ENCODE data around the gene DLG5.

DLG5 gene

GRCh38 chr10:77892021-77892739 lies 34.4 kb downstream of the DLG5 start:
- DNase-seq (ENCODE audit: low read depth in 2 of 2) = no peak

DNA sequence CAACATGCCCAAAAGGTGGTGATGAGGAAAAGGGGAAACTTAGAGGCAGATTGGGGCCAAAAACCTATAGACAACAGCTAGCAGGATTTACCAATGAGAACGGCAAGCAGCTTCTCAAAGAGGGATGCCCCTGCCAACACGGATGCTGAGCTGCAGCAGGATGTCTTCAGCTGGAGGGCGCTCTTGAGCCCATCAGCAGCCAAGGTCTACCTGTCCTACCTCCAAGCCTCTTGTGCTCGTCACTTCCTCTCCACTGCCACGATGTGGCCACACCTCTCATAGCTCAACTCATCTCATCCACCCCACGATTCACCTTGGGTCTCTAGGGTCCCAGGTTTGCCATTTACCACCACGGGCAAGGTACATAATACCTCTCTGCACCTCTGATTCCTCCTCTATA lies 36.5 kb downstream of the DLG5 start:
- DNase-seq (ENCODE audit: low read depth in 2 of 2) = no peak

GRCh38 chr10:77889277-77889903 lies 37.2 kb downstream of the DLG5 start:
- no peak for DNase-seq (ENCODE audit: low read depth in 2 of 2)

DNA sequence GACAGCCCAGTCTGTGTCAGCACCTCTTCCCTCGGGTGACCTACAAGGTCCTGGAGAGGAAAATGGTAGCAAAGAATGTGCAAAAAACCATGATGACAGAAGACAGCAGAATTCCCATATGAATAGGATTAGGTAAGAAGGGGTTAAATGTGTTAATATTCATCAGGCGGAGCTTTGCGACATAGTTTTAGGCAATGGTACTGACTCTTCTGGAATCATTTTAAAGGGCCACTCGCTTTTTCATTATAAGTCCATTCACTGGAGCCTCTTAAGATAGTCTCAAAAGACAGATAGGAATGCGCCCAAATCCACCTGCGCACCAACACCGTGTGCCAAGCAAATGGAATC lies 38.2 kb downstream of the DLG5 start:
- DNase-seq (ENCODE audit: low read depth in 2 of 2) = no peak

- no peak for DNase-seq (ENCODE audit: low read depth in 2 of 2)
Measured at GRCh38 chr10:77887631-77888355, 38.8 kb downstream of the DLG5 start.

- DNase-seq (ENCODE audit: low read depth in 2 of 2) = no peak
Measured at GRCh38 chr10:77886795-77887355, 39.7 kb downstream of the DLG5 start.

DNA sequence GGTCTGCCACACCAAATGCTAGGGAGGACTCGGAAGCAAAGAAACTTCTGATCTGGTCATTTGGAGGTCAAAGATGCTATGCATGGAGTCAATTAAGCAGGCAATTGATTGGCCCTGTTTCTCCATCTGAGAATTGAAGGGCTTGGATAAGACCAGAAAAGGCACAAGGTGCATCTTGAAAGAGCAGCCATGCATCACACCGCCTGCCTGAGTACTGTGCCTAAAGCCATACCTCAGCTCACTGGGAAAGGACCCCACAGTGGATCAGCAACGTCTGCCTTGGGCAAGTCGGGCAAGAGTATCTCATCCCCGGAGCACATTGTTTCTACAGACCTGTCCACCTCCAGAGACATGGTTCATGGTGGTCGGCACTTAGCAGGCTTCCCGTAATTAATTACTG lies 42.4 kb downstream of the DLG5 start:
- DNase-seq (ENCODE audit: low read depth in 2 of 2) = no peak

- DNase-seq (ENCODE audit: low read depth in 2 of 2) = no peak
Measured at GRCh38 chr10:77881636-77882035, 44.9 kb downstream of the DLG5 start.

DNA sequence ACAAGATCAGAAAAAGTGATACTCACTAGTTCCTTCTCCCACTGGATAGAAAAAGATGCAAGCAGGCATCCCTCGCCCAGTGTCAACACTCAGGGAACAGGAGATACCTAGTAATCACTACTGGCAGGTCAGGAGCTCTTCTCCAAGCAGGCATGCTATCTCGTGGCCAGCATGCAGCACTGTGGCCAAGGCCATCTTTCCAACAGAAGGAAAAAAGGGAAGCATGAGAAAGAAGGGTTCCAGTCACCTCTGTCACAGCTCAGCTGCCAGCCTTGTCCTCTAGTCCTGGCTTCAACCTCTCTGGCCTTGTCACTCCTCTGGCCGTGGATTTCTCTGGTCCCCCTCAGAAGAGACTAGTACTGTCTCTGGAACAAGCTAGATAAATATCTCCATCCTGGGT lies 45.3 kb downstream of the DLG5 start:
- DNase-seq (ENCODE audit: low read depth in 2 of 2) = no peak

DNA sequence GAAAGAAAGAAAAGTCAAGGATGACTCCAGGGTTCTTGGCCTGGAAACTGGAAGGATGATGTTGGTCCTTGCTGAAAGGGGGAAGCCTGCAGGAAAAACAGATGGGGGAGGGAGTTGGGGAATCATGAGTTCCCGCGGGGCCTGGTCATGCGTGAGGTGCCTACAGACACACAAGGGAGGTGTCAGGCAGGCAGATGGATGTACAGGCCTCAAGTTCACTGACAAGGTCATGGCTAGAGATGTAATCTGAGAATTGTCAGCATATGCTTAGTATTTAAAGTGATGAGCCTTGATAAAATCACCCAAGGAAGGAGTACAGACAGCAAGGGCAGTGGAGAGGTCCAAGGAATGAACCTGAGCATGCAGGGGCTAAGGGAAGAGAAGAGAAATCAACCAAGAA lies 46.8 kb downstream of the DLG5 start:
- DNase-seq (ENCODE audit: low read depth in 2 of 2) = no peak

DNA sequence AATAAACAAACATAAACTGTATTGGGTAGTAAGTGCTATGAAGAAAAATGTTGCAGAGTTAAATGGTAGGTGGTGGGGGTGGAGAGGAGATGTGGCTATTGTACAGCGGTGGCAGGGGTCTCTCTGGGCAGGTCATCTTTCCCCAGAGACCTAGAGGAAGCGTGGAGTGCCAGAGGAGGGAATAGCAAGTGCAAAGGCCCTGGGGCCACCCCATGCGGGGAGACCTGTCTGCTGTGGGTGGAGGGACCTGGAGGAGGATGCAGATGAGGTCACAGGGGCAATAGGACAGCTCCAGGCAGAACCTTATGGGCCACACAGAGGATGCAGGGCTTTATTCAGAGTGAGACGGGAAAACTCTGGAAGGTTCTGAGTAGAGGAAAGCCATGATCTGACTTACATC lies 47.5 kb downstream of the DLG5 start:
- DNase-seq (ENCODE audit: low read depth in 2 of 2) = no peak

- DNase-seq (ENCODE audit: low read depth in 2 of 2) = peak in 1 of 2 donors; percentile 24
Measured at GRCh38 chr10:77877441-77878344, 48.9 kb downstream of the DLG5 start.

GRCh38 chr10:77875730-77876129 lies 50.8 kb downstream of the DLG5 start:
- no peak for DNase-seq (ENCODE audit: low read depth in 2 of 2)

- no peak for DNase-seq (ENCODE audit: low read depth in 2 of 2)
Measured at GRCh38 chr10:77874872-77875271, 51.7 kb downstream of the DLG5 start.

GRCh38 chr10:77873536-77874380 lies 52.8 kb downstream of the DLG5 start:
- DNase-seq (ENCODE audit: low read depth in 2 of 2) = peak; percentile 47

- DNase-seq (ENCODE audit: low read depth in 2 of 2) = no peak
Measured at GRCh38 chr10:77872947-77873535, 53.5 kb downstream of the DLG5 start.

- DNase-seq (ENCODE audit: low read depth in 2 of 2) = no peak
Measured at GRCh38 chr10:77872151-77872946, 54.2 kb downstream of the DLG5 start.

- no peak for DNase-seq (ENCODE audit: low read depth in 2 of 2)
Measured at GRCh38 chr10:77869626-77870420, 56.7 kb downstream of the DLG5 start.

DNA sequence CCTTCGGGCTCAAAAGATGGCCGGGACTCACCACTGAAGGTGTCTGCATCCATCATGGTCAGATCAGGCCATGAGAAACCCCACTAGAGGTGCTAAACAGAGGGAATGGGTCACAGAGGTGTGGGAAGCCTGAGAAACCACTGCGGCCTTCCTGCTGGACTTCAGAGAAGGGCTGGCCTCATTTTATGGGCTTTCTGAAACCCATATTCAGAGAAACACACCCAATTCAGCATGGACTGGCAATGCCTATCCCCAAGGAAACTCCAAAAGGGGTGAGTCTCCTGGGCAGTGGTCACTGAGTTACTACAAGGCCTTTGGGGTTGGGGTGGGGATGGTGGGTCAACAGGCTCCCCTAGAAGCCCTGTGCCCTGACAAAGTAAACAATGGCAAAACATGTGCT lies 58.0 kb downstream of the DLG5 start:
- DNase-seq (ENCODE audit: low read depth in 2 of 2) = no peak

Measured in stimulated activated CD8-positive, alpha-beta memory T cell treated with anti-CD3 and anti-CD28 coated beads, Interleukin-15, amount 100 ng/mL, for 48 hours (primary cell).